Loucy (cell line): Measurements from ENCODE around the gene UNC13B.

Experiments used
- H2AFZ ChIP-seq: fragments of 200-600 bp; sonication (generic); 2 replicates; pipeline ENCODE4 v1.6.0; 2016; ENCODE audit warnings: antibody characterized with exemption, mild to moderate bottlenecking, low read length, moderate library complexity
- H3F3A ChIP-seq: fragments of 200-600 bp; 2 replicates; pipeline ENCODE4 v1.6.0; 2016; ENCODE audit warnings: antibody characterized with exemption, low read depth, mild to moderate bottlenecking
- H3K27me3 ChIP-seq: fragments of 200-600 bp; sonication (generic); 2 replicates; pipeline ENCODE4 v1.6.1; 2014; ENCODE audit warnings: low read length, mild to moderate bottlenecking; ENCODE audit not compliant: insufficient read depth, poor library complexity, severe bottlenecking
- H3K36me3 ChIP-seq: fragments of 200-600 bp; sonication (generic); 2 replicates; pipeline ENCODE4 v1.6.1; 2016; ENCODE audit warnings: low read length; ENCODE audit not compliant: insufficient read depth
- H3K4me1 ChIP-seq: fragments of 200-600 bp; sonication (generic); 2 replicates; pipeline ENCODE4 v1.5.1; 2014; ENCODE audit warnings: low read length, mild to moderate bottlenecking; ENCODE audit not compliant: insufficient read depth, poor library complexity, severe bottlenecking
- H3K4me2 ChIP-seq: fragments of 200-600 bp; sonication (generic); 2 replicates; pipeline ENCODE4 v1.6.0; 2014; ENCODE audit warnings: antibody characterized with exemption, low read length, low read depth, mild to moderate bottlenecking; ENCODE audit not compliant: poor library complexity, severe bottlenecking
- H3K4me3 ChIP-seq: fragments of 200-600 bp; sonication (generic); 2 replicates; pipeline ENCODE4 v1.5.1; 2014; ENCODE audit warnings: low read length, mild to moderate bottlenecking, mixed read lengths; ENCODE audit not compliant: poor library complexity, severe bottlenecking
- H3K79me2 ChIP-seq: fragments of 200-600 bp; sonication (generic); 2 replicates; pipeline ENCODE4 v1.6.1; 2014; ENCODE audit warnings: low read length; ENCODE audit not compliant: insufficient read depth
- H3K9ac ChIP-seq: fragments of 200-600 bp; sonication (generic); 2 replicates; pipeline ENCODE4 v1.6.0; 2014; ENCODE audit warnings: mild to moderate bottlenecking, low read depth, low read length, moderate library complexity; ENCODE audit not compliant: poor library complexity, severe bottlenecking
- H3K9me2 ChIP-seq: fragments of 200-600 bp; sonication (generic); replicated peaks from 2 replicates; pipeline ENCODE4 v1.6.1; 2016; ENCODE audit warnings: low read depth, low read length, mixed read lengths
- H3K9me3 ChIP-seq: fragments of 200-600 bp; sonication (generic); 2 replicates; pipeline ENCODE4 v1.6.1; 2014; ENCODE audit warnings: mild to moderate bottlenecking, antibody characterized with exemption, low read length, low read depth; ENCODE audit not compliant: insufficient read depth
- H4K20me1 ChIP-seq: fragments of 200-600 bp; sonication (generic); 2 replicates; pipeline ENCODE4 v1.6.0; 2014; ENCODE audit warnings: antibody characterized with exemption, low read length, mild to moderate bottlenecking; ENCODE audit not compliant: insufficient read depth, poor library complexity, severe bottlenecking
- CTCF ChIP-seq: fragments of 200-600 bp; sonication (generic); conservative IDR thresholded peaks from 2 replicates; pipeline ENCODE4 v1.5.1; 2014; ENCODE audit warnings: mild to moderate bottlenecking, antibody characterized with exemption, low read length
- EZH2phosphoT487 ChIP-seq: fragments of 200-600 bp; IDR thresholded peaks from 2 replicates; pipeline ENCODE4 v1.6.1; 2018; ENCODE audit warnings: antibody characterized with exemption, mild to moderate bottlenecking, moderate library complexity, borderline replicate concordance

The UNC13B gene

GRCh38 chr9:35395076-35395705 lies 233.4 kb downstream of the UNC13B start:
- H3K4me3 ChIP-seq, result no peak overlapping the region
- H3K36me3 ChIP-seq, result no peaks in the 10 kb centered on the region
- H3K27me3 ChIP-seq, result no peaks in the 10 kb centered on the region
- no peak for TF ChIP-seq CTCF
- no peaks in the 10 kb centered on the region for H3F3A ChIP-seq
- H4K20me1 ChIP-seq, result no peaks in the 10 kb centered on the region
- no peaks in the 10 kb centered on the region for H3K79me2 ChIP-seq
- no peak overlapping the region for H3K9ac ChIP-seq
- no peaks in the 10 kb centered on the region for H3K9me3 ChIP-seq
- H2AFZ ChIP-seq, result no peak overlapping the region
- no peak overlapping the region for H3K4me2 ChIP-seq
- no peaks in the 10 kb centered on the region for H3K9me2 ChIP-seq
- H3K4me1 ChIP-seq, result no peaks in the 10 kb centered on the region

GRCh38 chr9:35395706-35396101 lies 233.9 kb downstream of the UNC13B start:
- Histone ChIP-seq H4K20me1 (no peaks in the 10 kb centered on the region), H3K4me3 (no peak overlapping the region), H3K79me2 (no peaks in the 10 kb centered on the region), H3K36me3 (no peaks in the 10 kb centered on the region), H3K27me3 (no peaks in the 10 kb centered on the region), H2AFZ (no peak overlapping the region), H3K9ac (no peak overlapping the region), H3K9me3 (no peaks in the 10 kb centered on the region), H3F3A (no peaks in the 10 kb centered on the region), H3K4me2 (no peak overlapping the region), H3K4me1 (no peaks in the 10 kb centered on the region), H3K9me2 (no peaks in the 10 kb centered on the region)
- TF ChIP-seq EZH2phosphoT487, result no peak

GRCh38 chr9:35396560-35397215 lies 234.9 kb downstream of the UNC13B start:
- Histone ChIP-seq H3K4me3 (no peak overlapping the region), H3K79me2 (no peaks in the 10 kb centered on the region), H3K27me3 (no peaks in the 10 kb centered on the region), H3F3A (no peaks in the 10 kb centered on the region), H3K36me3 (no peaks in the 10 kb centered on the region), H3K4me1 (no peaks in the 10 kb centered on the region), H2AFZ (no peak overlapping the region), H3K9me2 (no peaks in the 10 kb centered on the region), H3K9ac (no peak overlapping the region), H3K4me2 (no peak overlapping the region), H4K20me1 (no peaks in the 10 kb centered on the region), H3K9me3 (no peaks in the 10 kb centered on the region)
- no peak for TF ChIP-seq EZH2phosphoT487
- no peak for TF ChIP-seq CTCF

- Histone ChIP-seq H3F3A (no peaks in the 10 kb centered on the region), H3K27me3 (no peaks in the 10 kb centered on the region), H3K9ac (no peak overlapping the region), H3K4me3 (no peak overlapping the region), H3K9me3 (no peaks in the 10 kb centered on the region), H3K36me3 (no peaks in the 10 kb centered on the region), H3K4me1 (no peaks in the 10 kb centered on the region), H3K4me2 (no peak overlapping the region), H3K79me2 (no peaks in the 10 kb centered on the region), H2AFZ (no peak overlapping the region), H3K9me2 (no peaks in the 10 kb centered on the region), H4K20me1 (no peaks in the 10 kb centered on the region)
- no peak for TF ChIP-seq CTCF
- TF ChIP-seq EZH2phosphoT487, result no peak
Observed at GRCh38 chr9:35397216-35397698, 235.4 kb downstream of the UNC13B start.
